IMR-90 (cell line): ENCODE measurements around the gene EHF. TPM values are rescaled to one million over a fixed set of nuclear protein-coding genes. Genes with fewer than 3 reads are reported as not detected.
A peak's percentile ranks its signal among the peaks of the same experiment; 100 is the strongest.

ENCODE experiments used
- ATAC-seq: fragments of 200-7000 bp; cut with Tn5 transposase; 2 replicates; pipeline ENCODE4 v1.9.1; 2020; ENCODE audit warnings: low read depth, mild to moderate bottlenecking, moderate library complexity
- BruUV-seq: library from RNA; stranded (reverse); fragments of 400-500 nt; replicated peaks from 2 replicates; lab custom pipeline; 2021; lab: Mats Ljungman, UMichigan
- CTCF ChIA-PET: fragments of 300-600 bp; formaldehyde crosslinking; extraction: SDS; loops from one replicate; lab custom pipeline; 2021; ENCODE audit warnings: antibody characterized with exemption; lab: Yijun Ruan, JAX
- POLR2A ChIA-PET: fragments of 300-600 bp; sonication (Branson Sonifier 250); formaldehyde crosslinking; loops from one replicate; lab custom pipeline; 2022; ENCODE audit warnings: antibody characterized with exemption; ENCODE audit not compliant: unreplicated experiment; lab: Charles Lee
- DNase-seq: peaks from one replicate; pipeline ENCODE4 v3.0.0; 2013
- H2AFZ ChIP-seq: replicated peaks from 2 replicates; pipeline ENCODE3; 2013; ENCODE audit warnings: low read length, mild to moderate bottlenecking; ENCODE audit not compliant: poor library complexity
- H2AK5ac ChIP-seq: 2 replicates; pipeline ENCODE4 v1.6.1; 2013; ENCODE audit warnings: low read depth, low read length, inconsistent platforms
- H2AK9ac ChIP-seq: replicated peaks from 2 replicates; pipeline ENCODE3; 2013; ENCODE audit warnings: mild to moderate bottlenecking, low read depth, low read length, moderate library complexity; ENCODE audit not compliant: poor library complexity
- H2BK120ac ChIP-seq: 2 replicates; pipeline ENCODE4 v1.6.1; 2013; ENCODE audit warnings: low read depth, low read length, inconsistent platforms
- H2BK15ac ChIP-seq: 3 replicates; pipeline ENCODE4 v1.6.1; 2013; ENCODE audit warnings: low read depth, low read length, inconsistent platforms
- H2BK20ac ChIP-seq: 2 replicates; pipeline ENCODE4 v1.6.1; 2013; ENCODE audit warnings: low read depth, mild to moderate bottlenecking, inconsistent platforms, low read length, moderate library complexity
- H2BK5ac ChIP-seq: 2 replicates; pipeline ENCODE4 v1.6.1; 2013; ENCODE audit warnings: mild to moderate bottlenecking, low read depth, low read length, inconsistent platforms; ENCODE audit not compliant: poor library complexity, severe bottlenecking
- H3K14ac ChIP-seq: replicated peaks from 2 replicates; pipeline ENCODE4 v1.6.1; 2013; ENCODE audit warnings: low read depth, low read length, inconsistent platforms
- H3K18ac ChIP-seq: 2 replicates; pipeline ENCODE4 v1.6.1; 2013; ENCODE audit warnings: low read depth, low read length, control low read depth
- H3K23ac ChIP-seq: 2 replicates; pipeline ENCODE4 v1.6.1; 2013; ENCODE audit warnings: low read depth, low read length, inconsistent platforms
- H3K27ac ChIP-seq: 2 replicates; pipeline ENCODE4 v1.5.1; 2013; ENCODE audit warnings: mild to moderate bottlenecking, control low read depth, low read length; ENCODE audit not compliant: insufficient read depth
- H3K27me3 ChIP-seq: 2 replicates; pipeline ENCODE4 v1.6.1; 2013; ENCODE audit warnings: low read length; ENCODE audit not compliant: control insufficient read depth, insufficient read depth
- H3K36me3 ChIP-seq: 2 replicates; pipeline ENCODE4 v1.6.1; 2013; ENCODE audit warnings: low read length, mixed read lengths; ENCODE audit not compliant: control insufficient read depth, insufficient read depth
- H3K4ac ChIP-seq: 2 replicates; pipeline ENCODE4 v1.6.1; 2013; ENCODE audit warnings: low read depth, low read length, inconsistent platforms
- H3K4me1 ChIP-seq: 2 replicates; pipeline ENCODE4 v1.6.1; 2013; ENCODE audit warnings: low read length, mixed read lengths; ENCODE audit not compliant: control insufficient read depth, insufficient read depth
- H3K4me2 ChIP-seq: 2 replicates; pipeline ENCODE4 v1.6.1; 2013; ENCODE audit warnings: low read depth, mild to moderate bottlenecking, control low read depth, low read length, moderate library complexity
- H3K4me3 ChIP-seq: 2 replicates; pipeline ENCODE4 v1.5.1; 2013; ENCODE audit warnings: low read depth, mild to moderate bottlenecking, control low read depth, low read length, moderate library complexity; ENCODE audit not compliant: insufficient read depth
- H3K56ac ChIP-seq: 2 replicates; pipeline ENCODE4 v1.6.1; 2013; ENCODE audit warnings: low read length, inconsistent platforms; ENCODE audit not compliant: insufficient read depth; ENCODE audit errors: extremely low read depth
- H3K79me1 ChIP-seq, 2 experiments: 2 replicates each; pipeline ENCODE4 v1.6.1; 2013; ENCODE audit warnings: low read length in 2 of 2, inconsistent platforms in 1 of 2, low read depth in 1 of 2
- H3K9ac ChIP-seq: 2 replicates; pipeline ENCODE4 v1.6.1; 2013; ENCODE audit warnings: low read depth, low read length, control low read depth
- H3K9me1 ChIP-seq: 2 replicates; pipeline ENCODE4 v1.6.1; 2013; ENCODE audit warnings: low read length, inconsistent platforms; ENCODE audit not compliant: insufficient read depth
- H3K9me3 ChIP-seq: 2 replicates; pipeline ENCODE4 v1.6.1; 2013; ENCODE audit warnings: low read length; ENCODE audit not compliant: control insufficient read depth, insufficient read depth
- H4K20me1 ChIP-seq: 2 replicates; pipeline ENCODE4 v1.6.1; 2013; ENCODE audit warnings: low read length, inconsistent platforms; ENCODE audit not compliant: insufficient read depth
- H4K5ac ChIP-seq: 2 replicates; pipeline ENCODE4 v1.6.1; 2013; ENCODE audit warnings: mild to moderate bottlenecking, low read depth, low read length, control low read depth
- H4K8ac ChIP-seq, 2 experiments: 2 replicates each; pipeline ENCODE4 v1.6.1; 2013; ENCODE audit warnings: low read depth in 2 of 2, low read length in 2 of 2, control low read depth in 1 of 2, inconsistent platforms in 1 of 2
- H4K91ac ChIP-seq: 2 replicates; pipeline ENCODE4 v1.6.1; 2013; ENCODE audit warnings: low read depth, low read length, inconsistent platforms; ENCODE audit not compliant: insufficient read depth
- BHLHE40 ChIP-seq: fragments of 150-350 bp; IDR thresholded peaks from 2 replicates; pipeline ENCODE4 v1.6.1; 2016; ENCODE audit warnings: mild to moderate bottlenecking, low read depth, low read length
- CEBPB ChIP-seq: IDR thresholded peaks from 2 replicates; pipeline ENCODE4 v1.6.1; 2012; ENCODE audit warnings: low read depth, low read length, improper control_type of control experiment
- CHD1 ChIP-seq: IDR thresholded peaks from 2 replicates; pipeline ENCODE4 v1.6.1; 2012; ENCODE audit warnings: low read depth, low read length, improper control_type of control experiment
- ELK1 ChIP-seq: fragments of 150-350 bp; IDR thresholded peaks from 2 replicates; pipeline ENCODE4 v1.6.1; 2016; ENCODE audit warnings: low read depth, mild to moderate bottlenecking, low read length, moderate library complexity, borderline replicate concordance
- MAFK ChIP-seq: IDR thresholded peaks from 2 replicates; pipeline ENCODE4 v1.6.1; 2012; ENCODE audit warnings: low read depth, low read length, improper control_type of control experiment
- MAZ ChIP-seq: IDR thresholded peaks from 2 replicates; pipeline ENCODE4 v1.6.1; 2012; ENCODE audit warnings: low read depth, mild to moderate bottlenecking, low read length, improper control_type of control experiment, moderate library complexity, borderline replicate concordance
- MXI1 ChIP-seq: IDR thresholded peaks from 2 replicates; pipeline ENCODE4 v1.6.1; 2012; ENCODE audit warnings: low read depth, mild to moderate bottlenecking, low read length, moderate library complexity, borderline replicate concordance
- NFE2L2 ChIP-seq: fragments of 150-350 bp; IDR thresholded peaks from 2 replicates; pipeline ENCODE4 v1.6.1; 2016; ENCODE audit warnings: low read depth, mild to moderate bottlenecking, low read length
- POLR2A ChIP-seq: IDR thresholded peaks from 2 replicates; pipeline ENCODE4 v1.6.1; 2012; ENCODE audit warnings: mild to moderate bottlenecking, low read depth, low read length
- RAD21 ChIP-seq: IDR thresholded peaks from 2 replicates; pipeline ENCODE4 v1.6.1; 2012; ENCODE audit warnings: low read length, improper control_type of control experiment
- RCOR1 ChIP-seq: IDR thresholded peaks from 2 replicates; pipeline ENCODE4 v1.6.1; 2012; ENCODE audit warnings: mild to moderate bottlenecking, low read length, improper control_type of control experiment; ENCODE audit not compliant: insufficient replicate concordance
- RFX5 ChIP-seq: IDR thresholded peaks from 2 replicates; pipeline ENCODE4 v1.8.0; 2012; ENCODE audit warnings: low read depth, mild to moderate bottlenecking, low read length, moderate library complexity
- SMC3 ChIP-seq: fragments of 150-350 bp; IDR thresholded peaks from 2 replicates; pipeline ENCODE4 v1.6.1; 2016; ENCODE audit warnings: low read depth, mild to moderate bottlenecking, antibody characterized with exemption, low read length, moderate library complexity
- USF2 ChIP-seq: fragments of 150-350 bp; IDR thresholded peaks from 2 replicates; pipeline ENCODE4 v1.6.1; 2017; ENCODE audit warnings: mild to moderate bottlenecking, antibody characterized with exemption, low read length, low read depth
- WGBS, 2 experiments: methylation state at CpG; one replicate each; pipeline versions ENCODE4 v1.1.5 to v1.1.7; 2013; ENCODE audit warnings: missing lambda C conversion rate in 2 of 2; ENCODE audit not compliant: insufficient read length in 1 of 2; ENCODE audit errors: extremely low coverage in 2 of 2; 5-methylcytosine and 5-hydroxymethylcytosine counted together
- dilution Hi-C: fragments of 300-500 bp; cut with HindIII; formaldehyde crosslinking; loops from one replicate; pipeline ENCODE4 v1.14.3; 2018; ENCODE audit warnings: low sequenced_read_pairs; ENCODE audit not compliant: unreplicated experiment
- in situ Hi-C: fragments of 300-500 bp; cut with MboI; formaldehyde crosslinking; loops from 3 replicates; pipeline ENCODE4 v1.14.3; 2019; ENCODE audit warnings: low sequenced_read_pairs, inconsistent platforms, mixed read lengths
- intact Hi-C: fragments of 100-400 bp; cut with micrococcal nuclease; formaldehyde crosslinking; loops from 2 replicates; pipeline ENCODE4 v1.10.0; 2022
- polyA plus RNA-seq, 3 experiments: library from polyadenylated mRNA; depleted of rRNA; stranded (reverse); fragments of >200 nt; gene quantifications; 2 replicates each; pipeline ENCODE4 v1.2.3, GENCODE V29; 2012; ENCODE audit warnings: low replicate concordance in 1 of 3
- total RNA-seq: library from RNA; depleted of rRNA; stranded (reverse); fragments of >200 nt; gene quantifications from 2 replicates; pipeline ENCODE4 v1.2.3, GENCODE V29; 2012

The EHF gene
- total and polyA plus RNA-seq, 2 of the 4 experiments (the other 2 are of a cell fraction): under 0.01 TPM; not detected in 1

GRCh38 chr11:34658071-34659015 lies 37.5 kb downstream of the EHF start:
- Histone ChIP-seq H3K27ac (no peak overlapping the region), H3K4ac (peak overlapping the region; percentile 11; the same call in 1 of the 2 replicates), H3K36me3 (no peaks in the 10 kb centered on the region), H3K79me1 (no peaks in the 10 kb centered on the region), H4K91ac (no peak overlapping the region), H3K9me3 (no peaks in the 10 kb centered on the region), H2AK5ac (0 out of 2 replicates have a peak overlapping the region, but pooled peaks have one; percentile 7), H2BK120ac (peak overlapping the region; percentile 36; the same call in 1 of the 2 replicates), H3K4me3 (no peak overlapping the region), H3K4me1 (peaks cover 3% of the 10 kb centered on the region; the same call in 1 of the 2 replicates), H3K14ac (no peak overlapping the region), H3K9me1 (peaks cover 5% of the 10 kb centered on the region), H3K9ac (no peak overlapping the region), H3K23ac (no peak overlapping the region), H2BK15ac (peak overlapping the region; percentile 18; the same call in 1 of the 3 replicates), H2AK9ac (no peak overlapping the region), H4K20me1 (no peaks in the 10 kb centered on the region), H3K4me2 (no peak overlapping the region), H3K56ac (no peak overlapping the region), H2AFZ (no peak overlapping the region), H3K18ac (no peak overlapping the region; the same call in 1 of the 2 replicates), H2BK5ac (no peak overlapping the region), H2BK20ac (peak overlapping the region; percentile 45; the same call in 1 of the 2 replicates), H4K8ac (no peak overlapping the region), H4K5ac (no peak overlapping the region), H3K27me3 (no peaks in the 10 kb centered on the region)
- 78% methylated on average over 1 of the region's 14 CpGs; no CpG with 5 or more reads in 1 of the 2 experiments for WGBS, 2 experiments
- BruUV-seq: no TSS peak
- ATAC-seq (no peak), DNase-seq (no peak)
- dilution Hi-C loops (no loop called here), in situ Hi-C loops (no loop called here), intact Hi-C loops (no loop called here)
- ChIA-PET POLR2A (no interaction called here), CTCF (interaction anchor here (0.7 kb wide), 1 partner anchor 253 kb away, joined by 3 read pairs; no protein-coding TSS in a partner anchor)
- TF ChIP-seq MAFK: no peak
- no peak for TF ChIP-seq MAZ
- TF ChIP-seq RFX5: no peak
- TF ChIP-seq RAD21: no peak
- no peak for TF ChIP-seq MXI1
- no peak for TF ChIP-seq RCOR1
- no peak for TF ChIP-seq ELK1
- no peak for TF ChIP-seq CHD1
- TF ChIP-seq POLR2A: no peak
- no peak for TF ChIP-seq BHLHE40
- no peak for TF ChIP-seq SMC3
- TF ChIP-seq CEBPB: no peak
- TF ChIP-seq NFE2L2: no peak
- TF ChIP-seq USF2: no peak
